Measurements from ENCODE around the gene ATP1B3.
"Not testable (repeated sequence)": the region's sequence is repeated elsewhere in the genome, so short reads cannot be mapped to it uniquely, and the experiment has no call there.

The ATP1B3 gene

DNA sequence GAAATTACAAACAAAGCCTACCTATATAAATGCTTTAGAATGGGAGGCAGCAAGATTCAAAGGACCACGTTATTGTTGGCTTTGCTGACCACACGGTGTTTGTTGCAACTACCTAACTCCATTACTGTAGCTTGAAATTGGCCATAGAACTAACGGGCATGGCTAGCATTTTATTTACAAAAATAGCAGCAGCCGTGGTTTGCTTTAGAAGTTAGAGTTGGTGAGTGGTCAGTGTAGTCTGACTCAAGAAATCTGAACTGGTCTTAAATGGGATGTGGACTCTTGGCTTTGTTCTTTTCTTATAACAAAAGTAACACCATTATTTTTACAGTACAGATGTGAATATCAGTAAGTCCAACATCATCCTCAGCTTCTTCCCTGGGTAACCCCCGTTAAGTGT, 10.6 kb downstream of the ATP1B3 start:
- DNase-seq (ENCODE audit: extremely low read depth, low read depth): no peak
- TF ChIP-seq, protein P1, sequence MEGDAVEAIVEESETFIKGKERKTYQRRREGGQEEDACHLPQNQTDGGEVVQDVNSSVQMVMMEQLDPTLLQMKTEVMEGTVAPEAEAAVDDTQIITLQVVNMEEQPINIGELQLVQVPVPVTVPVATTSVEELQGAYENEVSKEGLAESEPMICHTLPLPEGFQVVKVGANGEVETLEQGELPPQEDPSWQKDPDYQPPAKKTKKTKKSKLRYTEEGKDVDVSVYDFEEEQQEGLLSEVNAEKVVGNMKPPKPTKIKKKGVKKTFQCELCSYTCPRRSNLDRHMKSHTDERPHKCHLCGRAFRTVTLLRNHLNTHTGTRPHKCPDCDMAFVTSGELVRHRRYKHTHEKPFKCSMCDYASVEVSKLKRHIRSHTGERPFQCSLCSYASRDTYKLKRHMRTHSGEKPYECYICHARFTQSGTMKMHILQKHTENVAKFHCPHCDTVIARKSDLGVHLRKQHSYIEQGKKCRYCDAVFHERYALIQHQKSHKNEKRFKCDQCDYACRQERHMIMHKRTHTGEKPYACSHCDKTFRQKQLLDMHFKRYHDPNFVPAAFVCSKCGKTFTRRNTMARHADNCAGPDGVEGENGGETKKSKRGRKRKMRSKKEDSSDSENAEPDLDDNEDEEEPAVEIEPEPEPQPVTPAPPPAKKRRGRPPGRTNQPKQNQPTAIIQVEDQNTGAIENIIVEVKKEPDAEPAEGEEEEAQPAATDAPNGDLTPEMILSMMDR (IDR thresholded peaks at IDR 0.05; ENCODE audit: low read depth, low read length): no peak

DNA sequence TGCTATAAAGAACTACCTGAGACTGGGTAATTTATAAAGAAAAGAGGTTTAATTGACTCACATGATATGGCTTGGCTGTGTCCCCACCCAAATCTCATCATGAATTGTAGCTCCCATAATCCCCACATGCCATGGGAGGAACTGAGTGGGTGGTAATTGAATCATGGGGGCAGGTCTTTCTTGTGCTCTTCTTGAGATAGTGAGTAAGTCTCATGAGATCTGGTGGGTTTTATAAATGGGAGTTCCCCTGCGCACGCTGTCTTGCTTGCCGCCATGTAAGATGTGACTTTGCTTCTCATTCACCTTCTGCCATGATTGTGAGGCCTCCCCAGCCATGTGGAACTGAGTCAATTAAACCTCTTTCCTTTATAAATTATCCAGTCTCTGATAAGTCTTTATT, 12.1 kb downstream of the ATP1B3 start:
- not testable (repeated sequence) for DNase-seq (ENCODE audit: extremely low read depth, low read depth)

DNA sequence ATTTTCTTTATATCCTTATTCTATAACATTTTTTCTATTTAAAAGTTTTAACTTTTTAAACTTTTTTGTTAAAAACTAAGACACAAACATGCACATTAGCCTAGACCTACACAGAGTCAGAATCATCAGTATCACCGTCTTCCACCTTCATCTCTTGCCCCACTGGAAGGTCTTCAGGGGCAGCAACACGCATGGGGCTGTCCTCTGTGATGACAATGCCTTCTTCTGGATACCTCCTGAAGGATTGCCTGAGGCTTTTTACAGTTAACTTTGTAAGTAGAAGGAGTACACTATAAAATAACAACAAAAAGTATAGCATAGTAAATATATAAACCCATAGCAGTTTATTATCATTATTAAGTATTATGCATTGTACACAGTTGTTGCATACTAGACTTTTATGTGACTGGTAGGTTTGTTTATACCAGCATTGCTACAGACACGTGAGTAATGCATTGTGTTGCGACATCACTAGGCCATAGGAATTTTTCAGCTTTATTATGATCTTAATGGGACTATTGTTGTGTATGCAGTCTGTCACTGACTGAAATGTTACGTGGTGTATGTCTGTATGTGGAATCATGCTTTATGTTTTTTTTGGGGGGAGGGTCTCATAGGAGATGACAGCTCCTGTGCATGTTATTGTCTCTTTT, 18.2 kb downstream of the ATP1B3 start:
- peak; percentile 61 for DNase-seq (ENCODE audit: extremely low read depth, low read depth)
- TF ChIP-seq, protein P1 (IDR thresholded peaks at IDR 0.05; ENCODE audit: low read depth, low read length): no peak

DNA sequence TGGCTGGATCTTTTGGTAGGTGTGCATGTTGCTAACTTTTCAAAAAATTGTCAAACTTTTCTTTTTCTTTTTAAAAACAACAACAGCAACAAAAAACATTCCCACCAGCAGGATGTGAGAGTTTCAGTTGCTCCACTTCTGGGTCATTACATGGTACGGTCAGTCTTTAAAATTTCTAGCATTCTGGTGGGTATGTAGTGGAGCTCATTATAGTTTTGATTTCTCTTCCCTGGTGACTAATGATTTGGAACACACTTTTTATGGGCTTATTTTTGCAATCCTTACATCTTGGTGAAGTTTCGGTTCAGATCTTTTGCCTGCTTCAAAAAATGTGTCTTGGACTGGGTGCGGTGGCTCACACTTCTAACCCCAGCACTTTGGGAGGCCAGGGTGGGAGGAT, 19.3 kb downstream of the ATP1B3 start:
- DNase-seq (ENCODE audit: extremely low read depth, low read depth): no peak
- TF ChIP-seq, protein P1 (IDR thresholded peaks at IDR 0.05; ENCODE audit: low read depth, low read length): no peak

DNA sequence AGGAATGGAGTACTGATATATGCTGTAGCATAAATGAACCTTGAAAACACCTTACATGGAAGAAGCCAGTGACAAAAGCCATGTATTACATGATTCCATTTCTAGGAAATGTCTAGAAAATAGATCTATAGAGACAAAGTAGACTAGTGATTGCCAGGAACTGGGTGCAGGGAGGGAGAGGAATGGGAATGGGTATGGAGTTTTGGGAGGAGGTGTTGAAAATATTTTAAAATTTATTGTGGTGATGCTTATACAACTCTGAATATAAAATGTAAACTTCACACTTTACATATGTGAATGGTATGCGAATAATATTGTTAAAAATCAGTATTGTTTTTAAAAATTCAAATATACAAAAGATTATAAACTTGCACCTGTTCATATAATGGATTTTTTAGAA, 22.5 kb downstream of the ATP1B3 start:
- no peak for DNase-seq (ENCODE audit: extremely low read depth, low read depth)
- TF ChIP-seq, protein P1 (IDR thresholded peaks at IDR 0.05; ENCODE audit: low read depth, low read length): no peak

DNA sequence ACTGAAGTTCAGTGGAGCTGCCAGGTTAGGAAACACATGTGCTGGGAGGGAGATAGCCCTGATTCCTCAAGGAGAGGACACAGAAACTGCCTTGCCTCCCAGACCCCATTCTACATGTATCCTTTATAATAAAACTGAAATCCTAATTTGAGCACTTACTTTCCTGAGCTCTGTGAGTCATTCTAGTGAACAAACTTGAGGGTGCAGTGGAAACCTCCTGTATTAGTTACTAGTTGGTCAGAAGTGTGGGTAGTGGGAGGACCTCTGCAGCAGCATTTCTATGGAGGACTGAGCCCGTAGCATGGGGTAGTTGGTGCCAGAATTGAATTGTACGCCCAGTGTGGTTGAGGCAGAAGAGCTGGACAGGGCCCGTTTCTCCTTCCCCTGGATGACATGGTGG, 23.9 kb downstream of the ATP1B3 start:
- no peak for DNase-seq (ENCODE audit: extremely low read depth, low read depth)
- TF ChIP-seq, protein P1 (IDR thresholded peaks at IDR 0.05; ENCODE audit: low read depth, low read length): no peak

DNA sequence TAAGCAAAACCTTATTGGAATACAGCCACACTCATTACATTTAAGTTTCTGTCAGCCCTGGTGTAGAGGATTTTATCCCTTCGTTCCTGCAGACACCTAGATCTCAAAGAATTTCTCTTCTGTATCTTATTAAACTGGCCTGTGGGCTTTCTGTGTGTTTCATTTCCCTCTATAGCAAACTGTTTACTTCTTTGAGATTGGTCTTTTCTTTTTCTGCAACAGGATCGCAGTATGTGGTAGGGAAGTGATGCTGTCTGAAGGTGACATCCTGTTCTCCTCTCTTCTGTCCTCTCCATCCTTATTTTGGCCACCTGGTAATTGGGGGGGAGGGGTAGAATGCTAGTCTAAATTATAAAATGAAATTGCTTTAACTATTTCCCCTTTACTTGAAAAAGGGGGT, 25.5 kb downstream of the ATP1B3 start:
- TF ChIP-seq, protein P1 (IDR thresholded peaks at IDR 0.05; ENCODE audit: low read depth, low read length): no peak
- no peak for DNase-seq (ENCODE audit: extremely low read depth, low read depth)

DNA sequence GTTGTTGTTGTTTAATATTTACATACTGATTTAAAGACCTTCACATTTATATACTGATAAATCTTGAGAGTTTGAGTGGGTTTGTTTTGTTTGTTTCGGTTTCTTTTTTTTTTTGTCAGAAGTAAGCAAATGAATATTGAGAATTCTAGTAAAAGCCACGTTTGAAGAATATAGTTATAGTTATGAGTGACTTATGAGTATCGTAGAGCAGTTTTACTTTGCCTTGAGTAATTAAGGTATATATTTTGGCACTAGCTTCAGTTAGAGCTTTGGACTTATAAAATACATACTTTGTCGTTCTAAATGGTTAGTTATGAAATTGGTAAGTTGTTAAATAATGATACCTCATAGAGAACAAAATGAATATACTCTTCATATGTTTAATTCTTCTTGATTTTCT, 27.8 kb downstream of the ATP1B3 start:
- TF ChIP-seq, protein P1 (IDR thresholded peaks at IDR 0.05; ENCODE audit: low read depth, low read length): no peak
- no peak for DNase-seq (ENCODE audit: extremely low read depth, low read depth)

Data from AG09319 (cell line).